Spleen (tissue), 11 donors: Measurements from ENCODE around the gene MOK. TPM values are rescaled to one million over a fixed set of nuclear protein-coding genes. Genes with fewer than 3 reads are reported as not detected.

Experiments
- DNase-seq: peaks from one replicate; pipeline ENCODE4 v3.0.0-alpha.2; 2020
- H3K27ac ChIP-seq, 8 donors: fragments of 200-600 bp; sonication (generic) in 7 of 8; 1 replicate in 4 of 8; 2 replicates in 4 of 8; pipeline versions ENCODE4 v1.5.0 to v1.8.0; 2016 to 2021; ENCODE audit warnings: inconsistent platforms in 4 of 8, mild to moderate bottlenecking in 4 of 8, moderate library complexity in 1 of 8
- H3K27me3 ChIP-seq, 7 donors: fragments of 200-600 bp; sonication (generic) in 6 of 7; replicated peaks in 1 of 7; 1 replicate in 4 of 7; 2 replicates in 3 of 7; pipeline versions ENCODE4 v1.5.0 to v1.8.0; 2016 to 2021; ENCODE audit warnings: inconsistent platforms in 3 of 7, mild to moderate bottlenecking in 1 of 7
- H3K36me3 ChIP-seq, 6 donors: fragments of 200-600 bp; sonication (generic) in 5 of 6; 1 replicate in 4 of 6; 2 replicates in 2 of 6; pipeline versions ENCODE4 v1.5.0 to v1.8.0; 2016 to 2021; ENCODE audit warnings: inconsistent platforms in 2 of 6
- H3K4me1 ChIP-seq, 6 donors: fragments of 200-600 bp; sonication (generic) in 5 of 6; 1 replicate in 3 of 6; 2 replicates in 3 of 6; pipeline versions ENCODE4 v1.5.0 to v1.8.0; 2016 to 2021; ENCODE audit warnings: inconsistent platforms in 3 of 6
- H3K4me3 ChIP-seq, 8 donors: fragments of 200-600 bp; sonication (generic) in 7 of 8; 1 replicate in 4 of 8; 2 replicates in 4 of 8; pipeline versions ENCODE4 v1.5.0 to v1.8.0; 2016 to 2021; ENCODE audit warnings: inconsistent platforms in 4 of 8, mild to moderate bottlenecking in 4 of 8, moderate library complexity in 2 of 8
- H3K9me3 ChIP-seq, 8 donors: fragments of 200-600 bp; sonication (generic) in 7 of 8; 1 replicate in 4 of 8; 2 replicates in 4 of 8; pipeline versions ENCODE4 v1.5.0 to v1.8.0; 2016 to 2021; ENCODE audit warnings: inconsistent platforms in 4 of 8
- CTCF ChIP-seq, 11 experiments: fragments of 200-600 bp in 7 of 11; fragments of 450-650 bp in 4 of 11; sonication (generic) in 4 of 11; IDR thresholded peaks in 8 of 11; conservative IDR thresholded peaks in 3 of 11; 1 replicate in 7 of 11; 2 replicates in 4 of 11; pipeline versions ENCODE4 v1.4.0 to v1.8.0; 2016 to 2021; ENCODE audit warnings: antibody characterized with exemption in 11 of 11, inconsistent platforms in 4 of 11, mild to moderate bottlenecking in 1 of 11
- POLR2A ChIP-seq, 3 donors: fragments of 450-650 bp; IDR thresholded peaks; one replicate each; pipeline ENCODE4 v1.5.1; 2017; ENCODE audit warnings: antibody characterized with exemption in 3 of 3, mild to moderate bottlenecking in 1 of 3
- POLR2AphosphoS5 ChIP-seq, 3 donors: sonication (generic); formaldehyde crosslinking; IDR thresholded peaks; one replicate each; pipeline ENCODE4 v1.5.1; 2017; ENCODE audit warnings: antibody characterized with exemption in 3 of 3
- whole genome bisulfite sequencing, 5 donors: extraction: QIAGEN DNeasy Blood & Tissue Kit in 3 of 5; methylation state at CpG; one replicate each; pipeline versions ENCODE4 v1.1.5 to v1.1.7; 2013 to 2018; 5-methylcytosine and 5-hydroxymethylcytosine counted together
- intact Hi-C: fragments of 100-400 bp; cut with DNase I; formaldehyde crosslinking; loops from one replicate; pipeline ENCODE4 v1.15.0; 2023; ENCODE audit warnings: low total_unique reads
- polyA plus RNA-seq, 3 donors: library from polyadenylated mRNA; stranded (reverse); fragments of 200-250 nt; gene quantifications; one replicate each; pipeline ENCODE4 v1.2.1, GENCODE V29; 2013
- total RNA-seq, 7 donors: library from RNA; depleted of rRNA in 3 of 7; stranded (reverse); fragments of >200 nt in 3 of 7; fragmentation: NEBNext Ultra II Directional in 4 of 7; extraction: Animal tissue kit (Norgen Biotek cat#: 25700) in 4 of 7; gene quantifications; one replicate each; pipeline versions ENCODE4 v1.1.0 to v1.2.1, GENCODE V29; 2016 to 2021
- donor health status: healthy with polysubstance abuse.
- donor health status: DM: no; HTN: no; CAD: no; lungs with moderate emphysema.
- donor health status: DM: no; HTN: no; CAD: no.
- donor health status: Bipolar disorder and iron deficiency.
- donor health status: healthy.
- donor health status: DM: no; HTN: no; CAD: no.
- donor health status: DM: yes; HTN: yes; CAD: no.

MOK gene
- total and polyA plus RNA-seq, 10 donors, result 4.1 to 12.2 (median 9.9) TPM

DNA sequence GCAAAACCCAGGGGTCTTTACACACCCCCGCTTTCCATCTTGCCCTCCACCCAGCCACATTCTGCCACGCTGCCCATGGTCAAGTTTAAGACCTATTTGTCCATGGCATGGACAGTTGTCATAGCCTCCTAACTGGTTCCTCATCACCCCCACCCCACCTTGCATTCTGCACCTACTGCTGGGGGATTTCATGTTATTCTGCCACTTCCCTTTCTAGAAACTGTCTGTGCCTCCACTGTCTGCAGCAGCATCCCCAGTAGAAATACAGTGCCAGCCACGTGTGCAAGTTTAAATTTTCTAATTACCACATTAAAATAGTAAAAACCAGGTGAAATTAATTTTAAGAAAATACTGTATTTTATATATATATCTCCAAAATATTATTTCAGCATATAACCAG is 102.0 kb downstream of the MOK start:
- H3K4me1 ChIP-seq, result peaks cover 11 to 56% (median 19%) of the 10 kb centered on the region in 6 donors
- H3K27me3 ChIP-seq, result no peaks in the 10 kb centered on the region
- H3K36me3 ChIP-seq, result peaks cover 0 to 87% (median 36%) of the 10 kb centered on the region in 6 donors
- 73 to 92% (median 81%) methylated on average over 3 of the region's 3 CpGs for WGBS, 5 donors
- intact Hi-C loops, result no loop called here
- TF ChIP-seq POLR2AphosphoS5 (IDR thresholded peaks at IDR 0.05) (no peak), POLR2A (IDR thresholded peaks at IDR 0.05) (no peak), CTCF (IDR thresholded peaks at IDR 0.05 in 8 of 11, conservative IDR thresholded peaks at IDR 0.05 in 3 of 11) (no peak)
- H3K27ac ChIP-seq, result no peak overlapping the region
- DNase-seq, result no peak
- no peaks in the 10 kb centered on the region for H3K9me3 ChIP-seq
- H3K4me3 ChIP-seq, result no peak overlapping the region

DNA sequence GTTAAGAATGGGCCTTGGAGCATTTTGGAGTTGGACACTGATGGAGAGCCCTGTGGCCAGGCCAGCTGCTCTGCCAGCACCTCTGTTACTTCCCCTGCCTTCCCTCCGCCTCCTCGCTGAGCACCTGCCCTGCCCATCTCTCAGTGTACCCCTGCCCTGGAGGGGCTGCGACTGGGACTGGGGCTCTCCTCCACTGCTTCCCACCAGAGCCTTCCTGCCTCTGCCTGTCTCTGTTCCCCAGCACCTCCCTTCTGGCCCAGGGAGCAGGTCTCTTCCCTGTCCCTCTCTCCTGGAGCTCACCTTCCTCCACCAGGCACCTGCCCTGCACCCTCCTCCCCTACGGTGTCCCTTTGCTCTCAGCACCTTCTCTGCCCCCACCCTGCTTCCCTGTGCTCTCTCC is 103.2 kb downstream of the MOK start:
- DNase-seq, result no peak
- Histone ChIP-seq H3K9me3 (no peaks in the 10 kb centered on the region), H3K27me3 (no peaks in the 10 kb centered on the region), H3K4me3 (no peak overlapping the region), H3K4me1 (peaks cover 11 to 67% (median 23%) of the 10 kb centered on the region in 6 donors), H3K27ac (no peak overlapping the region), H3K36me3 (peaks cover 0 to 87% (median 42%) of the 10 kb centered on the region in 6 donors)
- intact Hi-C loops, result no loop called here
- TF ChIP-seq CTCF (IDR thresholded peaks at IDR 0.05 in 8 of 11, conservative IDR thresholded peaks at IDR 0.05 in 3 of 11) (no peak), POLR2A (IDR thresholded peaks at IDR 0.05) (no peak), POLR2AphosphoS5 (IDR thresholded peaks at IDR 0.05) (peak in 1 of 3 donors; percentile 18)
- 78 to 96% (median 83%) methylated on average over 4 of the region's 4 CpGs for WGBS, 5 donors

GRCh38 chr14:102201353-102201738 is 103.6 kb downstream of the MOK start:
- H3K4me1 ChIP-seq, result peaks cover 11 to 71% (median 24%) of the 10 kb centered on the region in 6 donors
- intact Hi-C loops, result no loop called here
- H3K27ac ChIP-seq, result no peak overlapping the region
- no peaks in the 10 kb centered on the region for H3K9me3 ChIP-seq
- H3K27me3 ChIP-seq, result no peaks in the 10 kb centered on the region
- WGBS, 5 donors, result 69 to 76% (median 73%) methylated on average over 9 of the region's 9 CpGs
- H3K36me3 ChIP-seq, result peaks cover 0 to 87% (median 40%) of the 10 kb centered on the region in 6 donors
- no peak for DNase-seq
- TF ChIP-seq POLR2AphosphoS5 (IDR thresholded peaks at IDR 0.05) (no peak), CTCF (IDR thresholded peaks at IDR 0.05 in 8 of 11, conservative IDR thresholded peaks at IDR 0.05 in 3 of 11) (no peak), POLR2A (IDR thresholded peaks at IDR 0.05) (no peak)
- H3K4me3 ChIP-seq, result no peak overlapping the region

DNA sequence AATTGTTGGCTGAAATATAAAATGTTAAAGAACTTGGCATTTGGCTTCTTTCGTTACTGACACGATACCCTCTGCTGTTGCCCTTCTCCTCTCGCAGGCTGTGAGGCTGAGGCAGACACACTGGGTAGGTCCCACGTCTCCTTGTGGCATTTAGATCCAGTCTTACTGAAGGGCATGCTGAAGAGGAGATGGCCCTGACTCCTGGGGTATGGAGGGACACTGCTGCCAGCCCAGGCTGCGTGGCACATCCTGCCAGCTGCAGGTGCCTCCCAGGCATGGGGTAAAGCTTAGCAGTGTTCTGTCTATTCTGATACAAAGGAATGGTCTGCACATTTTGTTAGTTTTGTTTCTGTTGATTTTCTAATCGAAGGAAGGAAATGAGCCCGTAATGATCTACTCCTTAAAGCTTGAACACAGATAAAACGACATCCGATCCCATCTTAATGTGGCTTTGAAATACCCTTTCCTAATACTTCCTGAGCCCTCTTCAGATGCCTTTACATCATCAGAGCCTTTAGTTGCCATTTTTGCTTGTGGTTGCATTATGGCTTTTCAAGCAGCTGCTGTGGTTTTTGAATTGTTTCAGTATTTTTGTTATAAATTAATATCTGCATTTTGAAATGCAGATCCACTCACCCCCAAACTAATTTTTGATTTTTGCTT is 104.1 kb downstream of the MOK start:
- intact Hi-C loops, result no loop called here
- peaks cover 0 to 87% (median 37%) of the 10 kb centered on the region in 6 donors for H3K36me3 ChIP-seq
- H3K27ac ChIP-seq, result peak overlapping the region in 2 of 8 donors; percentile 23 to 53
- H3K4me3 ChIP-seq, result no peak overlapping the region
- WGBS, 5 donors, result 29 to 49% (median 37%) methylated on average over 9 of the region's 9 CpGs
- H3K27me3 ChIP-seq, result no peaks in the 10 kb centered on the region
- DNase-seq, result no peak
- H3K9me3 ChIP-seq, result no peaks in the 10 kb centered on the region
- no peak for TF ChIP-seq POLR2A (IDR thresholded peaks at IDR 0.05)
- peak; percentile 9 to 44 (median 19) for TF ChIP-seq POLR2AphosphoS5 (IDR thresholded peaks at IDR 0.05)
- no peak for TF ChIP-seq CTCF (IDR thresholded peaks at IDR 0.05 in 8 of 11, conservative IDR thresholded peaks at IDR 0.05 in 3 of 11)
- peaks cover 11 to 76% (median 25%) of the 10 kb centered on the region in 6 donors for H3K4me1 ChIP-seq
